Activated naive CD4-positive, alpha-beta T cell treated with anti-CD3 and anti-CD28 coated beads, Interleukin-2, amount 10 ng/mL, durations not matched to agents 7 days and 5 days (primary cell): ENCODE data around the gene SIGLEC15.
A peak's percentile ranks its signal among the peaks of the same experiment; 100 is the strongest.

Experiments
- CTCF ChIA-PET: fragments of 350-600 bp; sonication (Branson Sonifier 250); formaldehyde crosslinking; loops from one replicate; lab custom pipeline; 2021; ENCODE audit warnings: antibody characterized with exemption; lab: Charles Lee
- DNase-seq: peaks from one replicate; pipeline ENCODE4 v3.0.0-alpha.2; 2020
- H3K27ac Mint-ChIP-seq: one replicate; pipeline ENCODE4 v1.8.0; 2021; ENCODE audit warnings: mild to moderate bottlenecking, moderate library complexity, mixed read lengths
- H3K27me3 Mint-ChIP-seq: one replicate; pipeline ENCODE4 v1.8.0; 2021; ENCODE audit warnings: mild to moderate bottlenecking, mixed read lengths
- H3K36me3 Mint-ChIP-seq: one replicate; pipeline ENCODE4 v1.8.0; 2021; ENCODE audit warnings: mixed read lengths
- H3K4me1 Mint-ChIP-seq: one replicate; pipeline ENCODE4 v1.8.0; 2021; ENCODE audit warnings: mixed read lengths
- H3K4me3 Mint-ChIP-seq: one replicate; pipeline ENCODE4 v1.8.0; 2021; ENCODE audit warnings: mild to moderate bottlenecking, moderate library complexity, mixed read lengths
- H3K9me3 Mint-ChIP-seq: one replicate; pipeline ENCODE4 v1.8.0; 2021; ENCODE audit warnings: mixed read lengths

The SIGLEC15 gene

GRCh38 chr18:45861926-45862325 lies 36.5 kb downstream of the SIGLEC15 start:
- H3K36me3 Mint-ChIP-seq = peaks cover 69% of the 10 kb centered on the region
- no peak overlapping the region for H3K27ac Mint-ChIP-seq
- H3K27me3 Mint-ChIP-seq = no peaks in the 10 kb centered on the region
- H3K4me1 Mint-ChIP-seq = no peaks in the 10 kb centered on the region
- CTCF ChIA-PET = no interaction called here
- no peak overlapping the region for H3K4me3 Mint-ChIP-seq
- no peaks in the 10 kb centered on the region for H3K9me3 Mint-ChIP-seq
- no peak for DNase-seq

DNA sequence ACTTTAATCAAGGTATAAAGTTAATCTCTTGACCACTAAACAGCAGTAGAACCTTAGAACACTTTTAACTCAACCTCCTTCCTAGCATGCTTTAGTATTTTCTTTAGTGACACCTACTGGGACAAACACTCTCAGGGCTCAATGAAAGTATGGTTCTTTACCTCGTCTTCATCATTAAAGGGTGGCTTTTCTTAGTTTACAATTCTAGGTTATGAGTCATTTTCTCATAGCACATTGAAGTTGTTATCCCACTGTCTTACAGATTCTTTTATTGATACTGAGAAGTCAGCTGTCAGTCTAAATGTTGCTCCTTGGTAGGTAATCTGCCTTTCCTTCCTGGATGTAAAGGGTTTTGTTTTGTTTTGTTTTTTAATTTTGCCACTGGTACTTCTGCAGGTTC lies 38.0 kb downstream of the SIGLEC15 start:
- Mint-ChIP-seq H3K27me3 (no peaks in the 10 kb centered on the region), H3K4me1 (no peaks in the 10 kb centered on the region), H3K27ac (no peak overlapping the region), H3K36me3 (peaks cover 75% of the 10 kb centered on the region), H3K4me3 (no peak overlapping the region), H3K9me3 (no peaks in the 10 kb centered on the region)
- CTCF ChIA-PET = no interaction called here
- no peak for DNase-seq

DNA sequence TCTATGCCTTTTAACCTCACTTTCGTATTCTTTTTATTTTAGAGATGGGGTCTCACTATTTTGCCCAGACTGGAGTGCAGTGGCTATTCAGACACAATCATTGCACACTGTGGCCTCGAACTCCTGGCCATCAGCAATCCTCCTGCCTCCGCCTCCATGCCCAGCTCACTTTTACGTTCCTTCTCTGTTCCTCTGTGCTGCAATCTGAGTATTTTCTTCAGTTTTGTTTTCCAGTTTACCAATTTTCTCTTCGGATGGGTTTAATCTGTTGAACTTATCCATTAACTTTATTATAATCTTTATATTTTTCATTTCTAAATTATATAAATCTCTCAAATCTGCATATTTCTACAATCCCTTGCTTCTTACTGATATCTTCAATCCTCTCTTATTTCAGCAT lies 38.6 kb downstream of the SIGLEC15 start:
- no peak for DNase-seq
- peaks cover 69% of the 10 kb centered on the region for H3K36me3 Mint-ChIP-seq
- CTCF ChIA-PET = interaction anchor here (0.7 kb wide), 1 partner anchor 14 kb away, joined by 4 read pairs; no protein-coding TSS in a partner anchor

DNA sequence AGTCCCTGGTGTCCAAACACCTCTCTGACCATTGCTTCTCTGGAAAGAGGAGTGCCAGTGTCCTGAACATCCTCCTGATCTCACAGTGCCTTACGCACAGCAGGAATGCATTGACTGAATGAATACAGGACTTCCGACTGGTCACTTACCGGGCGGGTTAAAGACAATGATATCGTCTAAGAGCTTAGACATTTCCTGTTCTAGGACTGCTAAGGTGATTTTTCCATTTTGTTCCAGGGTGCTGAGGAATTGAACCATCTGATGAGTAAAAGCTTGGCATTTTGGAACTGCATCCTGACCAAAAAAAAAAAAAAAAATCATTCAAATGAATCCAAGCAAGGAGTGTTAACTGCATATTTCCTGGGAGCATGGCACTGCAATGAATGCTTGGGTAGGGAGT lies 40.0 kb downstream of the SIGLEC15 start:
- H3K36me3 Mint-ChIP-seq = peaks cover 70% of the 10 kb centered on the region
- no peak overlapping the region for H3K4me3 Mint-ChIP-seq
- H3K27ac Mint-ChIP-seq = no peak overlapping the region
- no peak for DNase-seq
- H3K4me1 Mint-ChIP-seq = no peaks in the 10 kb centered on the region
- no peaks in the 10 kb centered on the region for H3K27me3 Mint-ChIP-seq
- CTCF ChIA-PET = no interaction called here
- no peaks in the 10 kb centered on the region for H3K9me3 Mint-ChIP-seq

More for the DNA sequence above, 38.6 kb downstream of the SIGLEC15 start:
- Mint-ChIP-seq H3K4me3 (no peak overlapping the region), H3K4me1 (no peaks in the 10 kb centered on the region), H3K9me3 (no peaks in the 10 kb centered on the region), H3K27ac (no peak overlapping the region), H3K27me3 (no peaks in the 10 kb centered on the region)

DNA sequence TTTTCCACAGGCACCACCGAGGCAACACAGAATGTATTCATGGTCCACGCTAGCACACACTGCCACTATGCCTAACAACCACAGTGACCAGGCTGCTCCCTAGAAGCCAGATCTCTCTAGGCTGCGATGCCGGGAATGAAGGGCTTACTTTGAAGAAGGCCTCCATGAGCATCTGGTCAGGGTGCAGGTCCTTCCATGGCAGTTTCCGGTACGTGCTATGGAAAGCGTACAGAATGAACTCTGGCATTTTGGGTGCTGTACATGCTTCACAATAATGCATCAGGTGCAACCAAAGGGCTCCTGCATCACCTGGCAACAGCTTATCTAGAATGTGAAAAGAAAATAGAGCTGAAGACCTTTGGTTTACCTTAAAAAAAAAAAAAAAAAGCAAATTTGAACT lies 44.9 kb downstream of the SIGLEC15 start:
- Mint-ChIP-seq H3K9me3 (peaks cover 16% of the 10 kb centered on the region), H3K4me1 (peaks cover 20% of the 10 kb centered on the region), H3K27ac (no peak overlapping the region), H3K27me3 (no peaks in the 10 kb centered on the region), H3K4me3 (no peak overlapping the region), H3K36me3 (peaks cover 81% of the 10 kb centered on the region)
- CTCF ChIA-PET = interaction anchor here (1.0 to 4.3 kb wide), 2 partner anchors 9 to 63 kb away, joined by 4 to 27 read pairs; no protein-coding TSS in a partner anchor
- no peak for DNase-seq

DNA sequence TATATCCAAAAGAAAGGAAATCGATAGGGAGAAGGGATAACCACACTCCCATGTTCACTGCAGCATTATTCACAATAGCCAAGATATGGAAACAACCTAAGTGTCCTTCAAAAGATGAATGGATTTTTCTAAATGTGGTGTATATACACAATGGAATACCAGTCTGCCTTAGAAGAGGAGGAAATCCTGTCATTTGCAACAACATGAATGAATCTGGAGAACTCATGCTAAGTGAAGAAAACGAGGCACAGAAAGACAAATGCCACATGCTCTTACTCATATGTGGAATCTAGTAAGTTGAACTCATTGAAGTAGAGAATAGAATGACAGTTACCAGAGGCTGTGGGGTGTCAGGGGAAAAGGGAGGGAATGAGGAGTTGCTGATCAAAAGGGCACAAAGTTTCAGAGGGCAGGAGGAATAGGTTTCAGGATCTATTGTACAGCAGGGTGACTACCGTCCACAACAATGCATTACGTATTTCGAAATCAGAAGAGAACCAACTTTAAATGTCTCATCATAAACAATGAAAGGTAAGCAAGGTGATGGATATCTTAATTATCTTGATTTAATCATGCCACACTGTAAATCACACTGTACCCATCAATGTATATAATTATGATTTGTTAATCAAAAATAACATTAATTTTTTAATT lies 46.1 kb downstream of the SIGLEC15 start:
- no peak overlapping the region for H3K4me3 Mint-ChIP-seq
- no peak for DNase-seq
- no peak overlapping the region for H3K27ac Mint-ChIP-seq
- H3K4me1 Mint-ChIP-seq = peaks cover 22% of the 10 kb centered on the region
- peaks cover 17% of the 10 kb centered on the region for H3K9me3 Mint-ChIP-seq
- H3K36me3 Mint-ChIP-seq = peaks cover 76% of the 10 kb centered on the region
- no peaks in the 10 kb centered on the region for H3K27me3 Mint-ChIP-seq
- CTCF ChIA-PET = interaction anchor here (1.0 kb wide), 1 partner anchor 64 kb away, joined by 4 read pairs; no protein-coding TSS in a partner anchor

DNA sequence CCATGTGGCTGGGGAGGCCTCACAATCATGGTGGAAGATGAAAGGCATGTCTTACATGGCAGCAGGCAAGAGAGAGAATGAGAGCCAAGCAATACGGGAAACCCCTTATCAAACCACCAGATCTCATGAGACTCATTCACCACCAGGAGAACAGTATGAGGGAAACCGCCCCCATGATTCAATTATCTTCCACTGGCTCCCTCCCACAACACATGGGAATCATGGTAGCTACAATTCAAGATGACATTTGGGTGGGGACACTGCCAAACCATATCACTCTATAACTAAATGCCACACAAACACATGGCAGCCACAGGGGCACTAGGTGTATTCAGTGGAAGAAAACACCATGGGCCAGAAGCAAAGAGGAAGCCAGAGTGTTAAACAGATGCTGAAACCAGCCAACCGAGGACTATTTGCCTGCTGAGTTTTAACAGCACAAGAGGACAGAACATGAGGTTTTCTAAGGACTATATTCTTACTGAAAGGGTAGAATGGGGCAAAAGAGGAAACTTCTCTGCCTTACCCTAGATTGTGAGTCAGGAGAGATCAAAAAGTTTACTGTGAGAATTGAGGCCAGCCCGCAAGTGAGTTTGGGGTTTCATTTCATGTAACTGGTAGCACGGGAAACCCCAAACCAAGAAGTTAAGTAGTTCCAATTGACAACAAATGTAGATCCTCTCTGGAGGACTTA lies 49.2 kb downstream of the SIGLEC15 start:
- peaks cover 23% of the 10 kb centered on the region for H3K4me1 Mint-ChIP-seq
- H3K9me3 Mint-ChIP-seq = peaks cover 17% of the 10 kb centered on the region
- H3K36me3 Mint-ChIP-seq = peaks cover 63% of the 10 kb centered on the region
- H3K27me3 Mint-ChIP-seq = no peaks in the 10 kb centered on the region
- DNase-seq = peak; percentile 74
- H3K27ac Mint-ChIP-seq = peak overlapping the region; percentile 83
- no peak overlapping the region for H3K4me3 Mint-ChIP-seq
- CTCF ChIA-PET = interaction anchor here (1.5 to 1.6 kb wide), 2 partner anchors 187 to 209 kb away, joined by 3 read pairs; no protein-coding TSS in a partner anchor

DNA sequence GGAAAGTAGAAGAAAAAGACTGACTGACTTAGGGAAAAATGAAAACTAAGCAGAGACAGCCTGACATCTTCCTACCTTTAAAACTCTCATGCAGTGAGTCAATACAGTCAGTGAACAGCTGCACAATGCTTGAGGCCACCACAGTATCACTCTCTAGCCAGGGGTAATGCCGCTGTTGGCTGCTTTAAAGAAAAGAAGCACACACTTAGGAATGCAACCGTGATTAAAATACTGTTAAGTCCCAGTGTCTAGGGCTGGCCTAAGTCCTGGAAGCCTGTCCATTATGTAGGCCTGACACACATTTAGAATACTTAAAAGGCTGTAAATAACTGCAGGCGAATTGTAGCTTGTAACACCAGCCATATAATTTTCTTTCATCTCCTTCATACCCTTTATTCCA lies 50.7 kb downstream of the SIGLEC15 start:
- peaks cover 53% of the 10 kb centered on the region for H3K36me3 Mint-ChIP-seq
- no peaks in the 10 kb centered on the region for H3K27me3 Mint-ChIP-seq
- DNase-seq = no peak
- peaks cover 28% of the 10 kb centered on the region for H3K4me1 Mint-ChIP-seq
- CTCF ChIA-PET = interaction anchor here (1.4 to 6.0 kb wide), 3 partner anchors 37 to 212 kb away, joined by 3 to 97 read pairs (median 82); partner anchors contain the start of gene SLC14A1
- no peak overlapping the region for H3K27ac Mint-ChIP-seq
- H3K9me3 Mint-ChIP-seq = peaks cover 17% of the 10 kb centered on the region
- H3K4me3 Mint-ChIP-seq = no peak overlapping the region

GRCh38 chr18:45877403-45877802 lies 51.9 kb downstream of the SIGLEC15 start:
- peaks cover 28% of the 10 kb centered on the region for H3K4me1 Mint-ChIP-seq
- CTCF ChIA-PET = interaction anchor here (4.3 to 6.0 kb wide), 4 partner anchors 154 to 213 kb away, joined by 30 to 97 read pairs (median 61); partner anchors contain the start of gene SLC14A1
- no peak for DNase-seq
- H3K27ac Mint-ChIP-seq = no peak overlapping the region
- H3K27me3 Mint-ChIP-seq = no peaks in the 10 kb centered on the region
- H3K36me3 Mint-ChIP-seq = peaks cover 50% of the 10 kb centered on the region
- peaks cover 17% of the 10 kb centered on the region for H3K9me3 Mint-ChIP-seq
- no peak overlapping the region for H3K4me3 Mint-ChIP-seq

- CTCF ChIA-PET = interaction anchor here (0.6 to 6.0 kb wide), 31 partner anchors 10 to 250 kb away, joined by 3 to 97 read pairs (median 4); partner anchors contain the start of gene SLC14A1
- no peaks in the 10 kb centered on the region for H3K27me3 Mint-ChIP-seq
- peaks cover 12% of the 10 kb centered on the region for H3K4me1 Mint-ChIP-seq
- no peak overlapping the region for H3K27ac Mint-ChIP-seq
- H3K36me3 Mint-ChIP-seq = peaks cover 27% of the 10 kb centered on the region
- H3K9me3 Mint-ChIP-seq = peaks cover 4% of the 10 kb centered on the region
- H3K4me3 Mint-ChIP-seq = no peak overlapping the region
- peak; percentile 74 for DNase-seq
Measured at GRCh38 chr18:45879681-45880655, 54.5 kb downstream of the SIGLEC15 start.

- DNase-seq = no peak
- Mint-ChIP-seq H3K4me3 (no peak overlapping the region), H3K27ac (no peak overlapping the region), H3K9me3 (no peaks in the 10 kb centered on the region), H3K4me1 (peaks cover 6% of the 10 kb centered on the region), H3K27me3 (no peaks in the 10 kb centered on the region), H3K36me3 (peaks cover 21% of the 10 kb centered on the region)
- CTCF ChIA-PET = interaction anchor here (0.6 to 6.0 kb wide), 20 partner anchors 8 to 260 kb away, joined by 3 to 97 read pairs (median 5); partner anchors contain the start of gene SLC14A1
Measured at GRCh38 chr18:45880876-45881558, 55.5 kb downstream of the SIGLEC15 start.

GRCh38 chr18:45887585-45887984 lies 62.1 kb downstream of the SIGLEC15 start:
- no peak for DNase-seq
- Mint-ChIP-seq H3K9me3 (no peaks in the 10 kb centered on the region), H3K4me3 (no peak overlapping the region), H3K27ac (no peak overlapping the region), H3K36me3 (peaks cover 21% of the 10 kb centered on the region), H3K4me1 (no peaks in the 10 kb centered on the region), H3K27me3 (no peaks in the 10 kb centered on the region)
- CTCF ChIA-PET = interaction anchor here (3.1 kb wide), 1 partner anchor 222 kb away, joined by 8 read pairs; no protein-coding TSS in a partner anchor

- H3K27me3 Mint-ChIP-seq = no peaks in the 10 kb centered on the region
- H3K4me3 Mint-ChIP-seq = no peak overlapping the region
- CTCF ChIA-PET = interaction anchor here (2.8 kb wide), 1 partner anchor 9 kb away, joined by 16 read pairs; no protein-coding TSS in a partner anchor
- no peaks in the 10 kb centered on the region for H3K4me1 Mint-ChIP-seq
- DNase-seq = no peak
- peaks cover 23% of the 10 kb centered on the region for H3K36me3 Mint-ChIP-seq
- H3K27ac Mint-ChIP-seq = no peak overlapping the region
- no peaks in the 10 kb centered on the region for H3K9me3 Mint-ChIP-seq
Measured at GRCh38 chr18:45889419-45890064, 64.1 kb downstream of the SIGLEC15 start.
